ENCODE measurements around the gene TFB2M.
A peak's percentile ranks its signal among the peaks of the same experiment; 100 is the strongest.

TFB2M gene

DNA sequence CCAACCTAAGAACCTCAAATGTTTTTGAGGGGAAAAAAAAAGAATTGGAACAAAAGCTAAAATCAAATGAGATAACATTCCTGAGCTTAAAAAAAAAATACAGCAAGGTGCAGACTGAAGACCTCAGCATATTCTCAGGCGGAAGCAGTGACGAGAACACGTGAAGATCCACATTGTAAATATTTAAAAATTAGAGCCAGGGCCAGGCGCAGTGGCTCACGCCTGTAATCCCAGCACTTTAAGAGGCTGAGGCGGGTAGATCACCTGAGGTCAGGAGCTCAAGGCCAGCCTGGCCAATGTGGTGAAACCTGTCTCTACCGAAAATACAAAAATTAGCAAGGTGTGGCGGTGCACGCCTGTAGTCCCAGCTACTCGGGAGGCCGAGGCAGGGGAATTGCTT, 15.7 kb downstream of the TFB2M start:
- no peak for DNase-seq

DNA sequence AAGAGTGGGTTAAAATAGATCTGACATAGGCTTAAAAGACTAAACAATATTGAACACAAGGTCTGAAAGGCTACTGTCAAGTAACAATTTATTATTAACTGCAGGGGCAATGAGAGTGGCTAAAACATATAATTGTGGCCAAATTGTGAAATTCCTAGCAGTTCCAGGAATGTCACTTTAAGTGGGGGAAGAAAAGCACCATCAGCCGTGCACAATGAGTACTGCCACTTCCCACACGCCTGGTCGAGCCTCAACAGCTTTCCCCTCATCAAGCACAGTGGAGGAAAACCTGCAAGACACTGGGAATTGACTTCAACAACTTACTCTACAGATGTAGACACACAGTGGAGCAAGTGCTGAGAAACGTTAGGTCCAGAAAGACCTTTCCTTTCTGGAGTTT, 16.4 kb downstream of the TFB2M start:
- DNase-seq, result no peak

GRCh38 chr1:246544001-246544400, 22.1 kb downstream of the TFB2M start:
- peak; percentile 17 for DNase-seq

DNA sequence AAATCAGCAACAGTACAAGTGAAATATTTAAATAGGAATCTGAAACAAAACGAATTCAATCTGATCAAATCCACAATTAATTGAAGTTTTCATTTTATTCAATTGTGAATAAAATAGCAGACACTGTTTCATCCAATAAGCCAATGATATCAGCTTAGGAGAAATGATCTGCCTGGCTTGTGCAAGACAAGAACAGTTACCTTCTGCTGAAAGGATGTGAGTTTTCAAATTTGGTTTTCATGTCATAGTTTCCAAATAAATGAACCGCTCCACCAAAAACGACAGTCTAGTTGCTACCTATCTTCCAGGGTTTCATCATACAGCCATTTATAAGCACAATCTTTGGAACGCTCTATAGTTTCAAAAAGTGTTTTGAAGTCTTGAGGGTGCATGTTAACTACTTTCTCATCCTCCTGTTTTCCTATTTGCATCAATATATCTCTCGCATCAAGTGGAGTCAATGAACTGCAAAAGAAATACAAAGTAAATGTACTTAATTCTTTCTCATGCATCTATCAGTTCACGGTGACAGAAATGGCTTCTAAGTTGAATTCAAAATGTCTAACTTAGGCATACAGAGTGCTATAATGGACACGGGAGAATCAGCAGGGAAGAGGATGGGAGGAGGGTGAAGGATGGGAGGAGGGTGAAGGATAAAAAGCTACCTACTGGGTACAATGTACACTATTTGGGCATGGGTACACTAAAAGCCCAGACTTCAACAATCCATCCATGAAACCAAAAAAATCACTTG, 25.1 kb downstream of the TFB2M start:
- no peak for DNase-seq

- no peak for DNase-seq
Observed at GRCh38 chr1:246537887-246538286, 28.2 kb downstream of the TFB2M start.

DNA sequence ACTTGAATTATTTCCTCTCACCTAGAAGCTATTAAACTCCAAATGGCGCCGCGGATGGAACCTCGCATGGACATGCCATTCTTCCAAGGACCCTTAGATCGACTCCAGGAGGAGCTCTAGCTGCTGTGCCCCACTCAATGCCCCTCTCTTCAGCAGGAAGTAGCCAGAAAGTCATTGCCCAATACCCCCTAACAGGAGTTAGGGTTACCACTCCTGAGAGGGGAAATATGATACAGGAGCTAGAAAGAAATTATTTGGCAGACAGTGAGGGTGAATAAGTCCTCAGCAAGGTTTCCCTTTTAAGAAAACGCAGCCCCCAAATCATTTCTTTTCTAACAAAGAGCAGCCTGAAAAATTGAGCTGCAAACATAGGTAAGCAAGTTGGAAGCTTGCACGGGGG, 28.6 kb downstream of the TFB2M start:
- no peak for DNase-seq

DNA sequence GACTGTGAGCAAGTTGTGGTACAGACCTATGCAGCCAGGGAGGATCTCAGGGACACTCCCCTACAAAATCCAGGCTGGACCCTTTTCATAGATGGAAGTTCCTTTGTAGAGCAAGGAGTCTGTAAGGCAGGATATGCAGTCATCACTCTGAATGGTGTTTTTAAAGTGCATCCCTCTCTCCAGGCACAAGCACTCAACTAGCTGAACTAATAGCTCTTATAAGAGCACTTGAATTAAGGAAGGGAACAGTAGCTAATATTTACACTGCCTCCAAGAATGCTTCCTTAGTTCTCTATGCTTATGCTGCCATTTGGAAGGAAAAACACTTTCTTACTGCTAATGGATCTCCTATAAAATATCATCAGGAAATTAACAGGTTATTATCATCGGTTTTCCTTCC, 31.9 kb downstream of the TFB2M start:
- DNase-seq, result no peak

- no peak for DNase-seq
Observed at GRCh38 chr1:246533371-246533905, 32.6 kb downstream of the TFB2M start.

GRCh38 chr1:246532519-246532918, 33.5 kb downstream of the TFB2M start:
- peak; percentile 14 for DNase-seq

DNA sequence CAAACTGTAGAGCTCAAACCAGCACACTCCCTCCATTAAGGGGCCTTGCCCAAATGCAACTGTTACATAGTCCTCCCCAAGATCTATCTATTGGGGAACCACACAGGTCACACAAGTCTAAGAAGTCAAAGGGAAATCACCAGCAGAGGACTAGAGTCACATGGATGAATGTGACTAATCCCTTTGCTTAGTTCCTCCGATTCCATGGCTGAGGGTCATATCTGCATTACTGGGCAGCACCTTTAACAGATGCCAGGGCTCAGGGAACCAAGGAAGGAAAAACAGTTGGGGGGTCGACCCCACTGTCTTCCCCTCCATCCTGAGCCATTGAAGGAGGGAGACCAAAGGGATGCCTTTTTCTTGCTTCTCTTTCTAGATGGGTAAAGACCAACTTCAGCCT, 35.6 kb downstream of the TFB2M start:
- DNase-seq, result no peak

- no peak for DNase-seq
Observed at GRCh38 chr1:246528933-246529731, 36.9 kb downstream of the TFB2M start.

- DNase-seq, result peak; percentile 51
Observed at GRCh38 chr1:246527402-246528088, 38.5 kb downstream of the TFB2M start.

- DNase-seq, result peak; percentile 6
Observed at GRCh38 chr1:246526915-246527314, 39.1 kb downstream of the TFB2M start.

DNA sequence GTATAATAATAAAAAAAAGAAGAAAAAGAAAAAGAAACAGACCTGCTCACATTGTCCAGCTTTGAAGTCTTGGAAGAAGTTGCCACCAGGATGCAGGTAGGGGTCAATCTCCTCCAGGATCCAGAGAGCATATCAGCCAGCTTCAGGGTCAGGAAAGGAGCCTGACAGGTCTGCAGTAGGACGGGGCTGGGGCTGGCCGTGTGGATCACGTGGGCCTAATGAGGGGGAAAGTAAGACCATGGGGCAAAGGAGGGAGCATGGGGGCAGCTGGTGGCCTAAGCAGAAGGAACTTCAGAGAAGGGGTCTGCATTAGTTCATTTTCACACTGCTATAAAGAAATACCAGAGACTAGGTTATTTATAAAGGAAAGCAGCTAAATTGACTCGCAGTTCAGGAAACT, 39.7 kb downstream of the TFB2M start:
- DNase-seq, result no peak

GRCh38 chr1:246519514-246519913, 46.5 kb downstream of the TFB2M start:
- DNase-seq, result no peak

DNA sequence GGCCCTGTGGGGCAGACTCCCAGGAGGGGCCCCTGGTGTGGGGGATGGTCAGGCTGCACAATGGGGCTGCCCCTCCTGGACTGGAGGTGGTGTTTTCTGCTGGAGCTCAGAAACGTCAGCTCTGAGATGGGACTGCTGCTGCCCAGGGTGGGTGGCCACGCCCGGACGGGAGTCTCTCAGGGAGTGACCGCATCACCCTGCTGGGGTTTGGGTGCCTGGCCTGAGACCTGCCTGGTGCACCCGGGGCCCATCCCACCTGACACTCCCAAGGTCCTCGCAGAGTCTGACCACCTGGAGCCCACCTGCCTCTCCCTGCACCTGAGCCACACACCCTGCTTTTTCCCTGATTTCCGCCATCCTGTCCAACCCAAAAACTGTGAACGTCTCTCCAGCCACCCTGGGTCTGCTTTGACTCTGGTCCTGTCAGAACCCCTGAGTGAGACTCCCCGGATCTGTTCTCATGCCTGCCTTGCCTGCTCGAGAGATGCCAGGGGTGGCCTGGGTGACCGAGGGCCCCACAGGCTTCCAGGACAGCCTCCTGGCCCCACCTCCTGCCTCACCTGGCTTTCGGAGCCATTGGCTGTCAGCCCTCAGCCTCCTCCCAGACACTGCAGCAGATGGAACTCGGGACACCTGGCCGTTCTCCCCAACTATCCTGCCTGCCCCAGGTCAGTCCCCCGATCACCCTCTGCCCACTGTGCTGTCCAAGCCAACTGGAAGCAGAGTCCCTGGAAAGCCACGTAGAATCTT, 47.4 kb downstream of the TFB2M start:
- DNase-seq, result no peak

DNA sequence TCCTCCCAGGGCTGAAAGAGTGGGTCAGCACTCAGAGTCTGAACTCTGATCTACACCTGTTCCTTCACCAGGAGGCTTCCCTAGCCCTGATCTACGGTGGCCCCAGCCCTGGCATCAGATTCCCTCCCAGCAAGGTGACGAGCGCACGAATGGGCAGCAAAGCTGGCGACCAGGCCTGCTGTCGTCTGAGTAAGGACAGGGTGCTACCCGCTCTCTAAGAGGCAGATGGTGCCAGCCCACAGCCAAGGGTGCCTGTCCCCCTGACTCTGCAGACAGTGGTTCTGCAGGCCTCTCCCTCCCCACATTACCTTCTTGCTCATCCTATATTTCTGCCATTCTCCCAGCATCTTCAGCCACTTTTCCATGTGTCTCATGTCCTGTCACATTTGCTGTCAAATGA, 48.7 kb downstream of the TFB2M start:
- no peak for DNase-seq

DNA sequence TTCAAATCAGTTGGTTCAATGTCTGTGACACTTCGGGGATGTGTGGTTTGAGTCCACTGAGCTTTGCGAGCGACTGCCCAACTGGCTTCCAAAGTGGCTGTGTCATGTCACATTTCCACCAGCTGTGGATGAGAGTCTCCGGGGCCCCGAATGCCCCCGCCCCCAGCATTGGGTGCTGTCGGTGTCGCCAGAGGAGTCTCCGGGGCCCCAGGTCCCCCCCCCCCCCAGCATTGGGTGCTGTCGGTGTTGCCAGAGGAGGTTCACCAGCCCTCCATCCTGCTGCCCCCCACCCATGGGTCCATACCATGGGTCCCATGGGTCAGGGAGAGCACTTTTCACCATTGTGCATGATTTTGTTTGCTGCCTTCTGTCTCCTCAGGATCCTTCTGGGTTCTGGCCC, 49.9 kb downstream of the TFB2M start:
- DNase-seq, result no peak

DNA sequence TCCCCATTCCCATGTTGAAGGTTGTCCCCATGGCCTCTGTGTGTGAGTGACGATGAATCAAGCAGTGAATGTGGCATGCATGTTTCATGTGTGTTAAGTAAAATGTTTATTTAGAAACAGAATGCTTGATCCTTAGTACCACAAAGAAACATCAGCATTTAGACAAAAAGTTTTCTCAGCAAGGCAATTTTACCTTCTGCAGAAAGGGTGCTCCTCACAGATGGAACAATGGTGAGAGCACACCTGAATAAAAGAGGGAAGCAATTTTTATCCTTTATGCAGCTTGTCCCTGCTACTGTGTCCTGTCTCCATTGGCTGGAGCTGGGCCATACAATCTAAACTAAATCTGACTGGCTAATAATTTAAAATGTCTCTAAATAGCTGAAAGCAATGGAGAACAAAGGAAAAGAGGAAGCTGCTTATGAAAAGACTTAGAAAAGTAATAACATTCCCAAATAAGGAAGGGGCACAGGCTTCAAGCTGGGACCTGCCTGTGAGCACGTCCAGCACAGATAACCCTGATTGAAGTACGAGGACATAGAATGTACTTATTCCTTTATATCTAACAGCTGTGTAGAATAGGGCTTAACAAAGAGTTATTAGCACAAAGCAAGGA, 50.6 kb downstream of the TFB2M start:
- DNase-seq, result no peak

DNA sequence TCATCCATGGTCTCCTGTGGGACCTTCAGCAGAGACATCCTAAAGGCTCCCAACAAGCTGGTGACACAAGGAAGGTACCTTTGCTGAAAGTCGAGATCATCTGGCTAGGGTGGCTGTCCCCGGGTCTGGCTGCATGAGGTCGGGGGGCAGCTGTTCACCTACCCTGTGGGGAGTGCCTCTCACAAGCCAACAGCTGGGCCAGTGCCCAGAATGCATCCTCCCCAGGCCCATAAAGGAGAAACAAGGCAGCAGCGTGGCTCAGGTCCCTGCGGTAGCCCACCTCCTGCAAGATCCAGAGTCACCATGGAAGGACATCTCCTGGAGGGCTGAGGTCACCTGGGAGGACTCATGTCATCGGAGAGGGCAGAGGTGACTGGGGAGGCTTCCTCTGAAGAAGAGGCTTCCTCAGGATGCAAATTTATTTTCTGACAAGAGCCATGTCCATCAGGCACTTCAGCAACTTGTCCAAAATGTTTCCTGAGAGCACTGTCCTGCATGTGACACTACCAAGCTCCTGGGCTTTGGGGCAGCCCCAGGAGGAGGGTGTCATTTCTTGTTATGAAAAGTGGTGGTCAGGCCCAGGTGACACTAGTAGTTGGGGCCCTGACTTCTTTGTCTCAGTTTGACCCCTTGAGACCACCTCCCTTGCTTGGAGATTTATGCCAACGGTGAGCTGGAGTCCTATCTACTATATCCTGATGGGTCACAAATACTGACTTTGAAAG, 52.3 kb downstream of the TFB2M start:
- DNase-seq, result no peak

- no peak for DNase-seq
Observed at GRCh38 chr1:246513041-246513440, 53.0 kb downstream of the TFB2M start.

GRCh38 chr1:246512635-246513034, 53.4 kb downstream of the TFB2M start:
- DNase-seq, result no peak
